ENCODE measurements around the gene IGSF10.

Gene IGSF10

GRCh38 chr3:151459358-151459757 is 1.5 kb downstream of the IGSF10 start:
- no peak for DNase-seq

- DNase-seq: no peak
Observed at GRCh38 chr3:151456065-151456464, 4.8 kb downstream of the IGSF10 start.

GRCh38 chr3:151452841-151453240 is 8.0 kb downstream of the IGSF10 start:
- DNase-seq: no peak

- no peak for DNase-seq
Observed at GRCh38 chr3:151452368-151452767, 8.5 kb downstream of the IGSF10 start.

GRCh38 chr3:151446002-151446340 is 14.9 kb downstream of the IGSF10 start:
- no peak for DNase-seq

- DNase-seq: no peak
Observed at GRCh38 chr3:151445273-151446001, 15.4 kb downstream of the IGSF10 start.

GRCh38 chr3:151443583-151443982 is 17.3 kb downstream of the IGSF10 start:
- no peak for DNase-seq

- DNase-seq: no peak
Observed at GRCh38 chr3:151440940-151441339, 19.9 kb downstream of the IGSF10 start.

- DNase-seq: no peak
Observed at GRCh38 chr3:151439652-151440125, 21.2 kb downstream of the IGSF10 start.

- DNase-seq: no peak
Observed at GRCh38 chr3:151437906-151438305, 23.0 kb downstream of the IGSF10 start.

GRCh38 chr3:151436675-151437446 is 24.0 kb downstream of the IGSF10 start:
- no peak for DNase-seq

- DNase-seq: no peak
Observed at GRCh38 chr3:151434151-151434890, 26.5 kb downstream of the IGSF10 start.

GRCh38 chr3:151432616-151433372 is 28.1 kb downstream of the IGSF10 start:
- no peak for DNase-seq

- no peak for DNase-seq
Observed at GRCh38 chr3:151431940-151432339, 28.9 kb downstream of the IGSF10 start.

GRCh38 chr3:151430821-151431484 is 29.9 kb downstream of the IGSF10 start:
- DNase-seq: no peak

GRCh38 chr3:151428386-151428785 is 32.5 kb downstream of the IGSF10 start:
- no peak for DNase-seq

- DNase-seq: no peak
Observed at GRCh38 chr3:151426341-151426657, 34.6 kb downstream of the IGSF10 start.

- DNase-seq: no peak
Observed at GRCh38 chr3:151425627-151426340, 35.1 kb downstream of the IGSF10 start.

- no peak for DNase-seq
Observed at GRCh38 chr3:151423091-151423490, 37.8 kb downstream of the IGSF10 start.

- DNase-seq: no peak
Observed at GRCh38 chr3:151421938-151422337, 38.9 kb downstream of the IGSF10 start.

- no peak for DNase-seq
Observed at GRCh38 chr3:151419806-151420205, 41.1 kb downstream of the IGSF10 start.

- DNase-seq: no peak
Observed at GRCh38 chr3:151415289-151415688, 45.6 kb downstream of the IGSF10 start.
